GM18868 (cell line): ENCODE measurements around the gene ZNF726.
"Not testable (repeated sequence)": the region's sequence is repeated elsewhere in the genome, so short reads cannot be mapped to it uniquely, and the experiment has no call there.

ENCODE experiments used
- ATAC-seq: cut with Tn5 transposase; IDR thresholded peaks from one replicate; pipeline ENCODE4 v1.9.1; 2021; ENCODE audit warnings: mild to moderate bottlenecking, moderate library complexity; ENCODE audit not compliant: unreplicated experiment

Gene ZNF726

GRCh38 chr19:23937031-23937430, 22.3 kb downstream of the ZNF726 start:
- ATAC-seq, result not testable (repeated sequence)

- no peak for ATAC-seq
Measured at GRCh38 chr19:23943411-23943810, 28.7 kb downstream of the ZNF726 start.

GRCh38 chr19:23946569-23946968, 31.9 kb downstream of the ZNF726 start:
- no peak for ATAC-seq

GRCh38 chr19:23949611-23950010, 34.9 kb downstream of the ZNF726 start:
- no peak for ATAC-seq

GRCh38 chr19:23956051-23956450, 41.4 kb downstream of the ZNF726 start:
- ATAC-seq, result no peak

- no peak for ATAC-seq
Measured at GRCh38 chr19:23957660-23958281, 43.1 kb downstream of the ZNF726 start.

GRCh38 chr19:23963396-23963795, 48.7 kb downstream of the ZNF726 start:
- ATAC-seq, result not testable (repeated sequence)

GRCh38 chr19:23963881-23964280, 49.2 kb downstream of the ZNF726 start:
- not testable (repeated sequence) for ATAC-seq

GRCh38 chr19:23964334-23964733, 49.6 kb downstream of the ZNF726 start:
- ATAC-seq, result not testable (repeated sequence)

- ATAC-seq, result no peak
Measured at GRCh38 chr19:23969630-23970029, 54.9 kb downstream of the ZNF726 start.

GRCh38 chr19:23971598-23971997, 56.9 kb downstream of the ZNF726 start:
- ATAC-seq, result no peak

GRCh38 chr19:23972161-23972560, 57.5 kb downstream of the ZNF726 start:
- ATAC-seq, result no peak

GRCh38 chr19:23974941-23975340, 60.3 kb downstream of the ZNF726 start:
- ATAC-seq, result no peak

- ATAC-seq, result not testable (repeated sequence)
Measured at GRCh38 chr19:23976631-23977030, 61.9 kb downstream of the ZNF726 start.

GRCh38 chr19:23977256-23977655, 62.6 kb downstream of the ZNF726 start:
- ATAC-seq, result not testable (repeated sequence)

- ATAC-seq, result no peak
Measured at GRCh38 chr19:23978068-23978467, 63.4 kb downstream of the ZNF726 start.

- no peak for ATAC-seq
Measured at GRCh38 chr19:23980805-23981204, 66.1 kb downstream of the ZNF726 start.

GRCh38 chr19:23981863-23982262, 67.2 kb downstream of the ZNF726 start:
- ATAC-seq, result no peak

- no peak for ATAC-seq
Measured at GRCh38 chr19:23983406-23983805, 68.7 kb downstream of the ZNF726 start.
